B cell (primary cell): ENCODE data around the gene TMEM63A.

Source experiments
- EZH2 ChIP-seq: IDR thresholded peaks from 2 replicates; pipeline ENCODE4 v1.6.1; 2012; ENCODE audit warnings: borderline replicate concordance, low read depth, mild to moderate bottlenecking, moderate library complexity, low read length; ENCODE audit not compliant: insufficient read depth, poor library complexity, severe bottlenecking
- TF ChIP-seq, protein P1 (sequence below): fragments of 200-600 bp; IDR thresholded peaks from one replicate; pipeline ENCODE4 v1.8.0; 2022; ENCODE audit warnings: antibody characterized with exemption, mild to moderate bottlenecking

GRCh38 chr1:225903623-225904022, 21.4 kb upstream of the TMEM63A start:
- TF ChIP-seq, protein P1, sequence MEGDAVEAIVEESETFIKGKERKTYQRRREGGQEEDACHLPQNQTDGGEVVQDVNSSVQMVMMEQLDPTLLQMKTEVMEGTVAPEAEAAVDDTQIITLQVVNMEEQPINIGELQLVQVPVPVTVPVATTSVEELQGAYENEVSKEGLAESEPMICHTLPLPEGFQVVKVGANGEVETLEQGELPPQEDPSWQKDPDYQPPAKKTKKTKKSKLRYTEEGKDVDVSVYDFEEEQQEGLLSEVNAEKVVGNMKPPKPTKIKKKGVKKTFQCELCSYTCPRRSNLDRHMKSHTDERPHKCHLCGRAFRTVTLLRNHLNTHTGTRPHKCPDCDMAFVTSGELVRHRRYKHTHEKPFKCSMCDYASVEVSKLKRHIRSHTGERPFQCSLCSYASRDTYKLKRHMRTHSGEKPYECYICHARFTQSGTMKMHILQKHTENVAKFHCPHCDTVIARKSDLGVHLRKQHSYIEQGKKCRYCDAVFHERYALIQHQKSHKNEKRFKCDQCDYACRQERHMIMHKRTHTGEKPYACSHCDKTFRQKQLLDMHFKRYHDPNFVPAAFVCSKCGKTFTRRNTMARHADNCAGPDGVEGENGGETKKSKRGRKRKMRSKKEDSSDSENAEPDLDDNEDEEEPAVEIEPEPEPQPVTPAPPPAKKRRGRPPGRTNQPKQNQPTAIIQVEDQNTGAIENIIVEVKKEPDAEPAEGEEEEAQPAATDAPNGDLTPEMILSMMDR, result no peak
- no peak for TF ChIP-seq EZH2
